ENCODE data around the gene RBM5. TPM values are rescaled to one million over a fixed set of nuclear protein-coding genes. Genes with fewer than 3 reads are reported as not detected.

RBM5 gene
- total and polyA plus RNA-seq, 2 donors: 88.7 to 325 TPM

DNA sequence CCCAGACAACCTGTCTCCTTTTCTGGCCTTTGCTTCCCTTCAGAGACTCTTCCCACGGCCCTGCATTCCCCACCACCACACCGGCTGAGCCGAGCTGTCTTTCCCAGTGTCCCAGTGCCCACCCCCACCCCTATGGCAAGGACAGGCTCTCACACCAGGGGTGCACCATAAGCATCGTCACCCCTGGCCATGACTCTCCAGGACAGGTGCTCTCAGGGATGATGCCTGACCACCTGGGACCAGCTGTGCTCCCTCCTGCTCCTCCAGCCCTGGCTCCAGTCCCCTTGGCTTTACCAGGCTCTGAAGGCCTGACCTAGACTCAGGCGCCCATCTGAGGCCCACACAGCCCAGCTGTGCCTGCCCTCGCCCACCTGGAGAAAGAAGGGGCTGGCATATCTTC is 48.8 kb downstream of the RBM5 start:
- Histone ChIP-seq H3K4me1 (ENCODE audit: insufficient read depth) (no peaks in the 10 kb centered on the region), H3K36me3 (ENCODE audit: insufficient read depth) (no peaks in the 10 kb centered on the region)
- 90% methylated on average over 6 of the region's 6 CpGs for WGBS

DNA sequence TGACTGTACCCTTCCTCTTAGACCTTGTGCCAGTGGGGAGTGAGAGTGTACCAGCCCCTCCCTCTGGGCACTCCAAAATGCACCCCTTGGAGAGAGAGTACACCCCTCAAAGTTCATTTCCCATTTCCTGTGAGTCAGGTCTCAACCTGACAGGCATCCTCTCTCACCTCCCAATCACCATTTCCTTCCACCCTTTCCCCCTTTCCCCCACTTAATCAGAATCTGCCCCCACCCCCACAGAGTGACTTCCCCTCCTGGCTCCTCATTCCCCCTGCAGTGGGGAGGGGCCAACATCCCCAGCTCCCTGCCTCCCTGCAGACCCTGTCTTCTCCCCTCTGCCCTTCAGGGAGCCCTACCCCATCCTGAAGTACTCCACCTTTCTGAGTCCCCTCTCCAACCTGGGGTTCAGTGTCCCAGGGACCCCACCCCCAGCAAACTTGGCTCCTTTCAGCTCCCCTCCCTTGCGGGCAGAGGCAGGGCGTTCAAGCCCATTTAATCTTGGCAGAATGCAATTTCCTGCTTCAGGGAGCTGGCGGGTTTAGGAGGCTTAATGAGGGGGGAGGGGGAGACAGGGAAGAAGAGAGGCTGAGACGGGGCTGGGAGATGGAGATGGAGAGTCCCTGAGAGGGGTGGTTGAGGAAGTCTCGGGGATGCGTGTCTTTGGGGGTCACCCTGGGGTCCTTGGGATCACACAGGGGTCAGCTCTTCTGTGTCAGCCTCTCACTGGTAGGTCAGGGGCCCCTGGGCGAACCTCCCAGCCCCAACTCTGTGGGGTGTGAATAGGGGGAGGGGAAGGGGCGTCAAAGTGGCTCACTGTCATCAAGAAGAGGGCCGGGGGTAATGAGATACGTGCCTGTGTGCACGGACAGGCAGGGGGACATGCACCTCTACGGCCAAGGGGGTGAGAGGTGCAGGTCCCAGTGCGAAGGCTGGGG is 49.8 kb downstream of the RBM5 start:
- H3K36me3 ChIP-seq (ENCODE audit: insufficient read depth): no peaks in the 10 kb centered on the region
- no peak for DNase-seq (ENCODE audit: extremely low spot score)
- 27% methylated on average over 13 of the region's 13 CpGs for WGBS

More for the DNA sequence above, 48.8 kb downstream of the RBM5 start:
- no peak for DNase-seq (ENCODE audit: extremely low spot score)
- no peak overlapping the region for H3K27ac ChIP-seq (ENCODE audit: low read depth)
- H3K4me3 ChIP-seq (ENCODE audit: low read depth, low read length): no peak overlapping the region

DNA sequence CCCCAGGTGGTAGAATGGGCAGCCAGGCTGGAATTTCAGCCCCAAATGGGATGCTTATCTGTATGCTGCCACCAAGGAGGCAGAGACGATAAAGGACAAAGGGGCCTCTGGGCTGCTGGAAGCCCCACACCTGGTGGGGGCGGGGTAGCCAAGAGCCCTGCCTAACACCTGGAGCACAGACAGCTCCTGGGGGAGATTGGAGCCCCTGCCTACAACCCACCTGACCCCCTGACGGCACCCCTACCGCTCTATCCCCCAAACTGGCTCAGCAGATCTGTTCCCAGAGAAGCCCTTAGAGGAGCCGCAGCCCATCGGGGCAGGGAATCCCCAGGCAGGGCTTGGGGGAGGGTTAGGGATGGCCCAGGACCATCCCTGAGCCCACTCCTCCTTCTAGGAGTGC is 50.6 kb downstream of the RBM5 start:
- WGBS: 67% methylated on average over 6 of the region's 6 CpGs
- no peaks in the 10 kb centered on the region for H3K4me1 ChIP-seq (ENCODE audit: insufficient read depth)
- H3K36me3 ChIP-seq (ENCODE audit: insufficient read depth): no peaks in the 10 kb centered on the region
- no peak for DNase-seq (ENCODE audit: extremely low spot score)
- H3K4me3 ChIP-seq (ENCODE audit: low read depth, low read length): no peak overlapping the region
- no peak overlapping the region for H3K27ac ChIP-seq (ENCODE audit: low read depth)

More for the DNA sequence above, 49.8 kb downstream of the RBM5 start:
- Histone ChIP-seq H3K4me3 (ENCODE audit: low read depth, low read length) (no peak overlapping the region), H3K4me1 (ENCODE audit: insufficient read depth) (no peaks in the 10 kb centered on the region), H3K27ac (ENCODE audit: low read depth) (no peak overlapping the region)

DNA sequence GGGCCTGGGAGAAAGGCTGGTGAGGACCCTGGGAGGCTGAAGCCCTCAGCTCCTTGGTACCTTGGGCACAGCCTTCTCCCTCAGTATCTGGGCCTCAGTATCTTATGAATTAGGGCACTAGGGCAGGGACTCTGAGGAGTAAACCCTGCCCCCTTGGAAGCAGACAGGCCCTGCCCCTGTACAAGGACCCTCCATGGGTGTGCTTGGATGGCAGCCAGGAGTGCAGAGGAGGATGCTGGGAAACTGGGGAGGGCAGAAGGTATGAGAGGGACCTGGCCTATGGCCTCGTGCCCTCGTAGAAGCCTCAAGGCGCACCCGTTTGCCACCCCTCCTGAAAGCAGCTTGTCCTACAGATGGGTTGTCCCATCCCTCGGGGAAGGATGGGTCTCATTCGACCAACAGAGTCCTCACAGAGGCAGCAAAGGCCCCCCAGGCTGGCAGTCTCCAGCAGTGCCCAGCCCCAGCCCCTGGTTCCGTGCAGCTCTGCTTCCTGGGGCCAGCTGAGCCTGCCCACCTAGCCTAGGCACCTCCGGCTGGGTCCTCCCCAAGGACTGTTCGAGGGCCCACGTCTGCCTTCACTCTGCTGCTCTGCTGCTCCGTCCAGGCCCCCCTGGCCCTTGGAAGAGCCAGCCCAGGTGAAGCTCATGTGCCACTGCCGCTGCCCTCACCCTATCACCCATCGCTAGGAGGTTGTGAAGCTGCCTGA is 51.2 kb downstream of the RBM5 start:
- H3K4me1 ChIP-seq (ENCODE audit: insufficient read depth): no peaks in the 10 kb centered on the region
- H3K36me3 ChIP-seq (ENCODE audit: insufficient read depth): no peaks in the 10 kb centered on the region
- 90% methylated on average over 13 of the region's 13 CpGs for WGBS
- H3K27ac ChIP-seq (ENCODE audit: low read depth): no peak overlapping the region
- no peak overlapping the region for H3K4me3 ChIP-seq (ENCODE audit: low read depth, low read length)
- no peak for DNase-seq (ENCODE audit: extremely low spot score)

DNA sequence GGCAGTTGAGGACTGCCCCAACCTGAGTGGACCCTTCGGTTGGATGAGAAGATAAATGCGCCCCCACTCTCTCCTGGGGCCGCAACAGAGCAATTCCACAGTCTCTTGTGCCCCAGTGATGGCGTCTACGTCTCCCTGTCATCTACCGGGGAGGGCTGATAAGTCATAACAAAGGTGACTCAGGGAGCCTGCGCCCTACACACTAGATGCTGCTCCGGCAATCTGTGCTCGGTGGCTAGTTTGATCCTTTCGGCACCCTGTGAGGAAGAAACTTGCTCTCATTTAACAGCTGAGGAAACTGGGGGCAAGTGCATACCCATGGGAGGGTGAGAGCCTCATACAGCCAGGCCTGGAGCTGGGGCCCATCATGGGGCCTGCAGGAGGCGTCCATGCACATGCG is 52.3 kb downstream of the RBM5 start:
- no peak for DNase-seq (ENCODE audit: extremely low spot score)
- Histone ChIP-seq H3K27ac (ENCODE audit: low read depth) (no peak overlapping the region), H3K4me3 (ENCODE audit: low read depth, low read length) (no peak overlapping the region), H3K4me1 (ENCODE audit: insufficient read depth) (no peaks in the 10 kb centered on the region), H3K36me3 (ENCODE audit: insufficient read depth) (no peaks in the 10 kb centered on the region)
- WGBS: 91% methylated on average over 12 of the region's 12 CpGs

DNA sequence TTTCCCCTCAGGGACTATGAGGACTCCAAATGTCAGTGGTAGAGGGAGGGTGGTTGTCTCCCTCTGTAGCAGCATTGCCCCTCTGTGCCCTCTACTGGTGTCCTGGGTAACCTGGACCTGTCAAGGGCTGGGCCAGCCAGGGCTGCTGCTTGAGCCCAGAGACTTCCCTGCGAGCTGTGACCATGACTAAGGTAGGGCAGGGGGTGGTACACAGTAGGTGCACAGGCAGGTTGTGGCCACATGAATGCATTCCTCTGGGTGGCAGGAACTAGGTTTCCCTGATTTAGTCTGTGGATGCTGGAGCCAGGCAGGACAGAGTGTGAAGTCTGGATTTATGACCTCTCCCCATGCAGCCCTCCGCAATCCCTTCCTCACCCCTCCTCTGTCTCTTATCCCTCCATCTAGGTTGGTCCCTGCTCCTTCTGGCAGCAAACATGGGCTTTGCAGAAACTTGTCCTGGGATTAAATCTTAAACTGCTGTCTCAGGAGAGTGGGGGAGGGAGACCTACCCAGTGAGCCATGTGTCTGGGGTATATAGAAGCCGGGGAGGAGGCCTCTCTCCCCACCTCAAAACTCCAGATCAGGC is 57.7 kb downstream of the RBM5 start:
- no peak overlapping the region for H3K4me3 ChIP-seq (ENCODE audit: low read depth, low read length)
- no peaks in the 10 kb centered on the region for H3K4me1 ChIP-seq (ENCODE audit: insufficient read depth)
- DNase-seq (ENCODE audit: extremely low spot score): no peak
- H3K27ac ChIP-seq (ENCODE audit: low read depth): no peak overlapping the region
- no peaks in the 10 kb centered on the region for H3K36me3 ChIP-seq (ENCODE audit: insufficient read depth)
- 83% methylated on average over 3 of the region's 3 CpGs for WGBS

DNA sequence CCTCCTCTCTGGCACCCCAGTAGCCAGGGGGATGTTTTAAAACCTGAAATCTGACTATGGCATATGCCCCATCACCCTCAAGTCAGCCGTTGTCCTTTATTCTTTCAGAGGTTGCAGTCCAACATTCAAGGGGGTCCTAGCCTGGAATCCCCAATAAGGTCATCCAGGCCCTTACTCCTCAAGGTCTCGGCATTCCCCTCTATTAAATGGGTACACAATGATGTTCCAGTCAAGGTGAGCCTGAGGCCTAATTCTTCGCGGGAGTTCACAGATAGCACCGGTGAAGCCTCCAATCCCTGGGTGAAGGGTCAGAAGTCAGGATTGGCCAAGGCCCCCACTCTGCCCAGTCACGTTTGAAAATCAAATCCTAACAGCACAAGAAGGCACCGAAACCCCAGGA is 58.3 kb downstream of the RBM5 start:
- WGBS: 94% methylated on average over 7 of the region's 7 CpGs
- H3K27ac ChIP-seq (ENCODE audit: low read depth): no peak overlapping the region
- no peak for DNase-seq (ENCODE audit: extremely low spot score)
- H3K36me3 ChIP-seq (ENCODE audit: insufficient read depth): no peaks in the 10 kb centered on the region
- H3K4me3 ChIP-seq (ENCODE audit: low read depth, low read length): no peak overlapping the region
- no peaks in the 10 kb centered on the region for H3K4me1 ChIP-seq (ENCODE audit: insufficient read depth)

DNA sequence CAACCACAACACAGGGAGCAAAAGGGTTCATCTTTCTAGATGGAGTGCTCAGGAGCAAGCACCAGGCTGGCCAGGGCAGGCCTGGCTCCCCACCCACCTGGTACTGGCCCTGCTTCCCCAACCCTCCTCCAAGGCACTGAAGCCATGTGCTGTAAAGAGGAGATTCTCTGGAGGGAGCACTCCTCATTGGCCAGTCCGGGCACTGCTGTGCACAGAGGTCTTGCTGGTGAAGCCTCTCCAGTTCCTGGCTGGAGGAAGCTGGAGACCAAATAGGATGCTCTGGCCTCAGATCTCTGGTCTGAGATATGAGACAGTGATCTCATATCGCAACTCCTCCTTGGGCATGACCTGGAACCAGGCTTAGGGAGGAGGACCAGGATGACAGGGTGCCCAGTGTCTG is 58.7 kb downstream of the RBM5 start:
- Histone ChIP-seq H3K4me1 (ENCODE audit: insufficient read depth) (no peaks in the 10 kb centered on the region), H3K27ac (ENCODE audit: low read depth) (no peak overlapping the region), H3K4me3 (ENCODE audit: low read depth, low read length) (no peak overlapping the region), H3K36me3 (ENCODE audit: insufficient read depth) (no peaks in the 10 kb centered on the region)
- no peak for DNase-seq (ENCODE audit: extremely low spot score)
- 73% methylated on average over 2 of the region's 2 CpGs for WGBS

DNA sequence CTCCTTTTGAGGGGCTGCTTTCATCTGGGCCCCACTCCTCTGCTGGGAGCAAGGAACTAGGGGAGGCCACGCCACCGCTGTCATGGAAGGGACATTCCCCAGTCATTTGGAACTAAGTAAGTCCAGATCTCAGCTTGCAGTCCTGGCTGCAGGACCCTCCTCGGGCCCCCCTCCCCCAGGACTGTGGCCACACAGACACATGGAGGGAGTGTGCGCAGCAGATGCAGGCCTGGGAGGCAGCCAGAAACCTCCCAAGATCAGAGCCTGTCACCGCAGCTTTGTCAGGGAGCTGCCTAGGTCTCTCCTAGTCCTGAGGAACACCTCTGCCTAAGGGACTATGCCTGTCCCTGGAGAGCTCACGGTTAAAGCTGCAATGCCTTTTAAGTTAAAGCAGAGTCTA is 59.1 kb downstream of the RBM5 start:
- Histone ChIP-seq H3K4me3 (ENCODE audit: low read depth, low read length) (no peak overlapping the region), H3K36me3 (ENCODE audit: insufficient read depth) (no peaks in the 10 kb centered on the region), H3K4me1 (ENCODE audit: insufficient read depth) (no peaks in the 10 kb centered on the region), H3K27ac (ENCODE audit: low read depth) (no peak overlapping the region)
- WGBS: 59% methylated on average over 6 of the region's 6 CpGs
- DNase-seq (ENCODE audit: extremely low spot score): no peak

DNA sequence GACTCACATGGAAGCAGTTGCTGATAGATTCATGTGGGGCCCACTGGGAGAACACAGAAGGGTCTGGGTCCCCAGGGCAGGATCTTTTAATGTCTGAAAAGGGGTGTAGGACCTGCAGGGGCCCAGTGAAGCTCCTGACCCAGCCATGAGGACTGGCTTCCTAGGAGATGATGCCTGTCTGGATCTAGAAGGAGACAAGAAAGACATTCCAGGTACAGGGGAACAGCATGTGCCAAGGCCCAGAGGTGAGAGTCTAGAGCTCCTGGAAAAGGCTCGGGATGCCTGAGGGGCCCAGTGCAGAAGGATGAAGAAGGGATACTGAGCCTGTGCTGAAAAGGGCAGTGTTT is 61.7 kb downstream of the RBM5 start:
- DNase-seq (ENCODE audit: extremely low spot score): no peak
- no peak overlapping the region for H3K4me3 ChIP-seq (ENCODE audit: low read depth, low read length)
- 85% methylated on average over 1 of the region's 1 CpG for WGBS
- no peaks in the 10 kb centered on the region for H3K36me3 ChIP-seq (ENCODE audit: insufficient read depth)
- no peaks in the 10 kb centered on the region for H3K4me1 ChIP-seq (ENCODE audit: insufficient read depth)
- peak overlapping the region; percentile 50 for H3K27ac ChIP-seq (ENCODE audit: low read depth)

DNA sequence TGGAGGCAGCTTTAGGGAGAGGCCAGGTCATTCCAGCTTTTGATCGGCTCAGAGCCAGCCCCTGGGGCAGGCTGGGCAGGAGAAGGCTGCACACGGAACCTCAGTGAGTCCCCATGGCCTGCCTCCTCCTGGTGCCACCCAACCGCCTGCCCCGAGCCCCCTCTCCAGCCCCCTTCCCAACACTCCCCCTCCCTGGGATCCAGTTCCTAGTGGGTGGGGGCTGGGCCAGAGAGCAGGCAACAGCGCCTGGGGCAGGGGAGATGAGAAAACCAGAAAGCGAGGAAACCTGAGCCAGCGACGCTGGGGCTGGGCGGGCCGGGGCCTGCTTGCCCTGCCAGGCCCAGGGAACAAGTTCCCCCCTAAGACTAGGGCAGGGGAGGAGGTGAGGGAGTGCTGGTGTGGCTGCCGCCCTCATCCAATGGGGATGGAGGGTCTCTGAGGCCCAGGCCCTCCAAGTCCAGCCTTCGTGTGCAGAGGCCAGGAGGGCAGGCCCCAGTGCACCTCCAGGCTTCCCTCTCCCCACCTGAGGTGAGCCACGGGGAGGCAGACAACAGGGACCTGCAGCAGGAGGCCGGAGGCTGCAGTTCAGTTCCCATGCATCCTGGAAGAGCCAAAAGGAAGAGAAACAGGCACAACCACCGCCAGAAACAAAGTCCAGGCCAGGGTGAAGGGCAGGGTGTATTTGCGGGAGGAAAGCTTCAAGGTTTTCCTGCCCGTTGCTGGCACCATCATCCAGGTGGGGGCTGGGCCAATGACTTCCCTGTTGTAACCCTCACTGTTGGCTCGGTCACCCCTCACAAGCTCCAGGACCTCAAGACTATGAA is 62.4 kb downstream of the RBM5 start:
- DNase-seq (ENCODE audit: extremely low spot score): no peak
- H3K27ac ChIP-seq (ENCODE audit: low read depth): peak overlapping the region; percentile 50
- 82% methylated on average over 18 of the region's 18 CpGs for WGBS
- H3K4me3 ChIP-seq (ENCODE audit: low read depth, low read length): no peak overlapping the region
- H3K36me3 ChIP-seq (ENCODE audit: insufficient read depth): no peaks in the 10 kb centered on the region
- H3K4me1 ChIP-seq (ENCODE audit: insufficient read depth): no peaks in the 10 kb centered on the region

DNA sequence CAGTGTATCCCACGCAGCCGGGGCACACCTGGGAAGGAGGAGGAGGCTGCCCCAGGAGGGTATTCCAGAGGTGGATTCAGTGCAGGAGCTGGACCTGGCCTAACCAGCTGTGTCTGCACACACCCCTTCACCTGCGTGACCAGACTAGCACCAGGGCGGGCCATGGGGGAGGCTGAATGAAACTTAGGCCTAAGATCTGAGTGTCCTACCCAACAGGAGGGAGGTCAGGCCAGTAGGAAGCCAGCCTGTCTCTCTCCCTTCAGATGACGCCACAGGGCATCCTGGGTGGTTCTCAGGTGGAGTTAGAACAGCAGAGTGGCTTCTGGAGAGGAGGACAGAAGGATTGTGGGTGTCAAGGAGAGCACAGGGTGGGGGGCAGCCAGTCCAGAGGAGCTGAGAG is 63.0 kb downstream of the RBM5 start:
- 75% methylated on average over 5 of the region's 5 CpGs for WGBS
- DNase-seq (ENCODE audit: extremely low spot score): no peak
- Histone ChIP-seq H3K36me3 (ENCODE audit: insufficient read depth) (no peaks in the 10 kb centered on the region), H3K27ac (ENCODE audit: low read depth) (peak overlapping the region; percentile 58), H3K4me3 (ENCODE audit: low read depth, low read length) (no peak overlapping the region), H3K4me1 (ENCODE audit: insufficient read depth) (no peaks in the 10 kb centered on the region)

DNA sequence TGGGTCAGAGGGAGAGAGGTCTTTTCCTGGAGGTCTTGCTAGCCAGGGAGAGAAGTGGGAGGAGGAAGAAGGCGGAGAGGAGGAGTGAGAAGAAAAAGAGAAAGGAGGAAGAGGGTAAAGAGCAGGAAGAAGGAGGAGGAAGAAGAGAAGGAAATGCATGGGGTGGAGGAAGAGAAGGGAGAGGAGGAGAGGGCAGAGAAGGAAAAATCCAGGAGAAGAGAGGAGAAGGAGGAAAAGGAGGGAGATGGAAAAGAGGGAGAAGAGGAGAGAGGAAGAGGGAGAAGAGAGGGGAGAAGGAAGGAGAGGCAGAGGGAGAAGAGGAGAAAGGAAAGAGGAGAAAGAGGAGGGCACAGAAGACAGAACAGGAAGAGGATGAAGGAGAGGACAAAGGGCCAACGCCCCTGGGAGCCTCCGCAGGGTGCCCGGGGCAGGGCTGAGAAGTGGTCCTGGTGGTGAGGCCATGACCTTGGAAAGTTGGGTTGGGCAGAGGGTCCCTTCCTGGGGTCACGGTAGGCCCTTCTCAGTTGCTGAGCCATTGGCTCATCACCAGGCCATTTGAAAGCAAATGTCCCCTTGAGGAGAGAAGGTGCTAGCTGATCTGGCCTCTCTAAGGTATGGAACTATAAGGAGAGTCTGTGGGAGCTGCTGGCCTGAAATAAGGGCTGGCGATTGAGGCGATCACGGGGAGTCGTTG is 65.2 kb downstream of the RBM5 start:
- H3K36me3 ChIP-seq (ENCODE audit: insufficient read depth): no peaks in the 10 kb centered on the region
- 60% methylated on average over 9 of the region's 9 CpGs for WGBS
- H3K4me3 ChIP-seq (ENCODE audit: low read depth, low read length): no peak overlapping the region
- no peak overlapping the region for H3K27ac ChIP-seq (ENCODE audit: low read depth)
- no peaks in the 10 kb centered on the region for H3K4me1 ChIP-seq (ENCODE audit: insufficient read depth)
- DNase-seq (ENCODE audit: extremely low spot score): no peak

All from urinary bladder (tissue), 4 donors.